Stimulated activated CD8-positive, alpha-beta memory T cell treated with anti-CD3 and anti-CD28 coated beads, Interleukin-4, amount 100 ng/mL, for 24 hours (primary cell): ENCODE data around the gene HEPACAM2.

ENCODE experiments used
- DNase-seq: peaks from one replicate; pipeline ENCODE4 v3.0.0-alpha.2; 2020; ENCODE audit warnings: low read depth

Gene HEPACAM2

GRCh38 chr7:93147363-93147762 lies 78.9 kb downstream of the HEPACAM2 start:
- DNase-seq: no peak

- no peak for DNase-seq
These were observed 79.7 kb downstream of the HEPACAM2 start for GRCh38 chr7:93146472-93147141.

- no peak for DNase-seq
These were observed 80.2 kb downstream of the HEPACAM2 start for GRCh38 chr7:93146036-93146435.

- DNase-seq: no peak
These were observed 80.9 kb downstream of the HEPACAM2 start for GRCh38 chr7:93145354-93145753.

GRCh38 chr7:93142127-93142526 lies 84.1 kb downstream of the HEPACAM2 start:
- DNase-seq: no peak

GRCh38 chr7:93140582-93141191 lies 85.6 kb downstream of the HEPACAM2 start:
- no peak for DNase-seq

GRCh38 chr7:93138576-93138975 lies 87.7 kb downstream of the HEPACAM2 start:
- no peak for DNase-seq
